NCI-H2107 (cell line): ENCODE data around the gene ARHGEF7.

Experiments used
- DNase-seq: peaks from one replicate; lab custom pipeline; 2025; lab: John Stamatoyannopoulos, UW

Gene ARHGEF7

DNA sequence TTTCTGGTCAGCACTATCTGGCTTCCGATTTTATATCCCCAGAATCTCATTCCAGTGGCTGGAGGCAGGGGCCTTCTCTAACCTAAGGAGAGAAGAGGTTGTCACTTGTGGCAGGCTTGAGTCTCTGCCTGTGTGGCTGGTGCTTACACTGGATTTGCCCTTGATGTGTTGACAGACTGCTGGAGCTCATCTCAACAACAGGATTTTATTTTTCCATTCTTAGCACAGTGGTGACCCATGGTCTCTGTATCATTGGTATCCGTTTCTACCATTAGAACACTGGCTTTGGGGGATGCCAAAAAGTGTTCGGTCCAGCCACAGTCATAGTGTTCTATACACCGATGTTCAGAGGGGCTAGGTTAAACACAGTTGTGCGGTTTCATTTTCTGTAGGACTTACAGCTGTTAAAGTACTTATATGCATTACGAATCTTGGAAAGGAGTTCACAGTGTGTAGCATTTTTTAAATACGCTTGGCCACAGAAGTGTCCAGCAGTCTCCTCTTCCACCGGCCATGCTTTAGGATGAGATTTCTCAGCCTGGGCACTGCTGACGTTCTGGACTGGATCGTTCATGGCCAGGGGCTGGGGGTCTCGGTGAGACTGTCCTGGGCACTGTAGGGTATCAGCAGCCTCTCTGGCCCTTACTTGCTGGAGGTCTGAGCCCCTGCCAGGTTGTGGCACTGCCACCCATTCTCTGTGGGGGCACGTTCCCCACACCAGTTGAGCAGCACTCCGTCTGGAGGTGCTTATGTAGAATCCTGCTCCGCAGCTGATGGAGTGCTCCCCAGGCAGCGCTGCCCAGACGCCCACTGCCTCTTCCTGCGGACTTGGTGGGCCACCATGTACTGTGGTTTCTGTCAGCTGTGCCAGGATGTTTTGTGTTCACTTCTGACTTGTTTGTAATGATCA is 163.9 kb downstream of the ARHGEF7 start:
- DNase-seq, result no peak

DNA sequence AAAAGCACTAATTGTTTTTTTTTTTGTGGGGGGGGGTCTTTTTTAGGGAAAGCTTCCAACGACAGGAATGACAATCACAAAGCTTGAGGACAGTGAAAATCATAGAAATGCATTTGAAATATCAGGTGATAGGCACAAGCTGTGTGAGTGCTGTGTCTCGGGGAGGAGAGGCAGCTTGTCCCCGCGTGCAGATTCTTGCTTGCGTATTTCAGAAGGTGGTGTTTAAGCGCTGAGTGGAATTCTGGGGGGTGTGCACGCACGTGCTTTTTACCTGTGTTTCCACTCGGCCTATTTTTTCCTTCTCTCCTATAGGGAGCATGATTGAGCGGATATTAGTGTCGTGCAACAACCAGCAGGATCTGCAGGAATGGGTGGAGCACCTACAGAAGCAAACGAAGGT is 165.1 kb downstream of the ARHGEF7 start:
- DNase-seq, result no peak

DNA sequence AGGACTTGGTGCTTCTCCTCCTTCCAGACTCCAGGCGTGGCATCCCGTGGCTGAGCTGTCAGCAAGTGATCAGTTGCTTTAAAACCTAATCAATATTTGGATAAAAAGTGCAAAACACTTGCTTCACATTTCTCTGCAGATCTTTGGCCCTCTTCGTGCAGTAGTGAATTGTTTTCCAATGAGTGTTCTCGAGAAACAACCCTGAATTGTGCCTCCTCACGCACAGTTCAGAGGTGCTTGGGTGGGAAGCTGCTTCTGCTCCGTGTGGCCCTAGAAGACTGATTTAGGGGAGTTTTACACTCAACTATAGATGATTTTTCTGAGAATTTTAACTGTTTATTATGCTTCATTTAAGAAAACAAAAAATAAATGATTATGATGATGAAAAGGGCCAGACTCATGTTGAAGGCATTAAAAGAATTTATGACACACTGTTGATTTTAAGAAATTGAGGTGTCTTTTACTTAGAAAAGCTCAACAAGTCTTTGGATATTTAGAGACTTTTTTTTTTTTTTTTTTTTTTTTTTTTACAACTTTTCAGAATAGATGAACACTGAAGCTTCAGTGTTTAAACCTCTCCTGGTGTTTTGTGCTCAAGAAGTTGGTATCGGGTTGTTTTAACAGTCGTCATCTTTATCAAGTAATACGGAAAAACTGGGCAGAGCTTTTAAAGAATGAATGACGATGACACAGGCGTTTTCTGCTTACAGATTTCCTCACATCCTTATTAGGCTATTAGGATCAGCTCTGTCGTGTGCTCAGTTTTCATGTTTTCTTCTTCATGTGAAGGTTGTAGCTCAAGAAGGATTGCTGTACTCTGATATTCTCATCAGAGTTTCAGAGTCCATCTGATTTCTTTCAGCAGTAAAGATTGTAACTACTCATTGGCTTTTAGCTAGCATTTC is 165.8 kb downstream of the ARHGEF7 start:
- DNase-seq, result no peak

DNA sequence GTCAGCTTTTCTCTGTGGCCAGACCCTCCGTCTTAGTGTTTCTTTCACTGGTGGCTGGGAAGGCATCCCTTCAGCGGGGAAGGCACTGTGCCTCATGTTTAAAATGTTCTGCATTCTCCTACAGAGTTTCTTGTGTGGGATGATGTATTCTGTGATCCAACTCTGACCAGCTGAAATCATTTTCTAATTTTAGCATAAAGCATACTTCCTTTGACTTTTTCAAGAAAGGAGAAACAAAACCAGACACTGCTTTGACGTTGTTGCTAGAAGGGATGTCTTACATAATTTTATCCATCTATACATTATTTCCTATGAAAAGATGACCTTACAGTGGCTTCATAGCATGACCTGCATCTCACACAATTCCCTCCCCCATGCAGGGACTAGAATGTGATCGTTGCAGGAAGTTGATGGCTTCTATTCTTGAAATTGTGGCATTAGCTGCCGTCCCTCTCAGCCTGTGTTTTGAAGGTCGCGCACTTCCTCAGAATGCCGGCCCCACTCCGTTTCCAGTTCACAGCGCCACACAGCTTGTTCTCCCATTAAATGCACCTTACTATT is 166.7 kb downstream of the ARHGEF7 start:
- DNase-seq, result no peak

DNA sequence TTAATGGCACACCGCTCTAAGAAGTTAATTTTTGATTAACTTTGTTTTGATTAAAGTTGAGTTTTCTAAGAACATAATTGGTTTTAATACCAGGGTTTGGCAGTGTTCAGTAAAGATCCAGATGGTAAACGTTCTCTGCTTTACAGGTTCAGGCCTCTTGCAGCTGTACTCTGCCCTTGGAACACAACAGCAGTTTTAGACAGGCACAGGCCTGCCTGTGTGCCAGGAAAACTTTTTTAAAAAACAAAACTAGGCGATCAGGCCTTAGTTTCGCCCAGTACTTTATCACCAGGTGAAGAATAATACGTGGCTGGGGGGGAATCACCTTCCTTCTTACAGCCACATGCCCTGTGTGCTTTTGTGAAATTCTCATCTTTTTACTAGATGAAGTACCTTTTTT is 167.3 kb downstream of the ARHGEF7 start:
- no peak for DNase-seq

DNA sequence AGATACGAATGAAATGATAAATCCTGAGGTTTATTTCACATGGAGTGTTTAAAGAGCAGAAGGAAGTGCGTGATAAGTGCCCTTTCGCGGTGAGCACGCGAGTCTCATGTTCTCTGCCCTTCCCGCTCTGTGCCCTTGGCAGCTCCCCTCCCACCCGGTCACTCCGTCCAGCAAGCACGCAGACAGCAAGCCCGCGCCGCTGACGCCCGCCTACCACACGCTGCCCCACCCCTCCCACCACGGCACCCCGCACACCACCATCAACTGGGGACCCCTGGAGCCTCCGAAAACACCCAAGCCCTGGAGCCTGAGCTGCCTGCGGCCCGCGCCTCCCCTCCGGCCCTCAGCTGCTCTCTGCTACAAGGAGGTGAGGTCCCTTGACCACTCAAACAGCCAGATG is 167.9 kb downstream of the ARHGEF7 start:
- DNase-seq, result no peak

DNA sequence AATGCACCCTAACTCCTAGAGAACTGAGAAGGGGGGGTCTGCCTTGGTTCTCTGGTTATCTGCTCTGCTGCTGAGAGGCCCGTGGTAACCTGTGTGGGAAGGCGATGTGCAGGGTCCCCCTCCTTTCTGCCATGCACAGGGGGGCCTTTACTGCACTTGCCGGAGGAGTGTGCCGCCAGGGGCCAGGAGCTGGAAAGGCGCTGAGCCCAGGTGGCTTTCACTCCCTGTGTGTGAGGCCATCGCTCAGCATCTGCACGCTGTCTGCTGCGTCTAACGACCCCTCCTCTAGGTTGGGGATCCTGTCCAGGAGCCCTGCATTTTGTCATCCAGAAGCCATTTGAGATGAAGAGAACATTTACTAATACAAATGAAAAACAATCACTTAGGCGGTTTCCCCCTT is 168.3 kb downstream of the ARHGEF7 start:
- DNase-seq, result no peak

DNA sequence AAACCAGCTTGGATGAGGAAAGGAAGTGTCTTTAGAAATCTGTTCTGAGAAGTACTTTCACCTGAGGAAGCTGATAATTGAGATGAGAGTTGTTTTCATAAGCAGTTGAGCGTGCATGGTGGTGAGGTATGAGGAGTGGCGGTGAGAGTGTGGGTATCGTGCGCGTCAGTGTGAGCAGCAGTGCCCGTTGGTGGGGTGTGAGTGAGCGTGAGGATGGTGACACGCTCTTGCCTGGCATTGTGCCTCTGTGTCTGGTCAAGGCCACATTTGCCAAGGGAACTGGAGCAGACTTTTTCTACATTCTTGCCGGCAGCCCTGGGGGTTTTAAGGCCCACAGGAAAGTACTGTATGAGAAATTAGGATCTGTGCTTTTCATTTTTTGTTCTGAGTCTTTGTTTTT is 168.9 kb downstream of the ARHGEF7 start:
- no peak for DNase-seq

DNA sequence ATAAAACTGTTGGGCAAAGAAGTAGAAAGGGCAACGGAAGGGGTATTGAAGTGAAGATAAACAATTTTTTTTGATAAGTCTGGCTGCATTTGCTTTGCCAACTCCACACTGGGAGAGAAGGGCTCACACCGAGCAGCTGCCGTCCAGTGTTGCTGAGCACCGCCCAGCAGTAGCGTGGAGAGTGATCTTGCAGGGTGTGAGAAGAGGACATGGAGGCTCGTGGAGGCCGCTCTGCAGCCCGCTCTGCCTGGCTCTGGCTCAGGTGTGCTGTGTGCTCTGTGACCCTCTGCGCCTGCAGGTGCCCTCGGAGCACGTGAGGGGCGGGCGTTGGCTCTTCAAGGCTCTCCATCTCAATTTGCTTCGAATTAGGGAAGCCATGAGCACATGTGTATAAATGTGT is 169.5 kb downstream of the ARHGEF7 start:
- no peak for DNase-seq

DNA sequence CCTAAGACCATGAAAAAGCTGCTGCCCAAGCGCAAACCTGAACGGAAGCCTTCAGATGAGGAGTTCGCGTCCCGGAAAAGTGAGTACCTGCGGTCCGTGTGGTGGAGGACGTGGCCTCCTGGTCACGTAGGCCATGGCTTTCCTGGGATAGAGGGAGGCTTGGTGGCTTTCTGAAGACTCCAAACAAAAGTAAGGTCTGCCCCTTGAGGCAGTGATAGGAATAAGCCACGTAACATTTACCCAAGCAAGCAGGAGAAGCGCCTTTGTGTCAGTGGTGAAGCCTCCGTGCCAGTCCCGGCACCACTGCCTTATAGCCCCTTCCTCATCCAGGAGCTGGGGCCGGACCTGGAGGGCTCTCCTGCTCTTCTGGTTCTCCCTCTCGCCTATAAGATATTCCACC is 171.1 kb downstream of the ARHGEF7 start:
- DNase-seq, result no peak

DNA sequence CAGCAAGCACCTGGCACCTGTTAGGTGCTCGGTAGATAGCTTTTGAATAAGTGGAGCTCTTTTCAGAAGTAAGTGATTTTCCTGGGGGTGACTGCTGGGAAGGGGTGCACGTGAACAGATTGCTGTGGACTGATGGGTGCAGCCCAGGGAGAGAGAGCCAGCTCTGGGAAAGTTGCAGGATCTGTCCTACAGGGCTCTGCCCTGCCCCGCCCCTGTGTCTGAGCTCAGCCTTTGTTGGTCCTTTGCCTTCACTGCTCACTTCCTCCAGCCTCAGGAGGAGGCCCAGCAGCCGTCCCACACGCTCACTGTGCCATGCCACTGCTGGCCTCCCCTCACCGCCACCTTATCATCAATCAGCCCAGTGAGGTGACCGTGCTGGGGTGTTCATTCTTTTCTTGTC is 171.6 kb downstream of the ARHGEF7 start:
- no peak for DNase-seq

DNA sequence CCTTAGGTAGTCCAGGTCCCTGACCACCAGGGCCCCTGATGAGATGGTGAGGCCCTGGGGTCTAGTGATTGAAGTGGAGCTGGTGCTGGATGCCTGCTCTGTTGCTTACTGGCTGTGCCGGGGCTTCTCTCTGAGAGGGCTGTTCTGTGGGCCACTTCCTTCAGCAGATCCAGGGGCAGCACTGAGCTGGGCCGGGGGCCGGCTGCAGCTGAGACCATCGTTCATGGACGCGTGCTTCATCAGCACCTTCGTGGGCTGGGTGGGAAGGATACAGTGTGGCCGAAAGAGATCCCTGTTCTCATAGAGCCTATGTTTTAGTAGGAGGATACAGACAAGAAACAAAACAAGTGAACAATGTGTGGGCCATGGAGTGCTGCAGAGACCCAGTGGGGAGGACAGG is 172.1 kb downstream of the ARHGEF7 start:
- no peak for DNase-seq

DNA sequence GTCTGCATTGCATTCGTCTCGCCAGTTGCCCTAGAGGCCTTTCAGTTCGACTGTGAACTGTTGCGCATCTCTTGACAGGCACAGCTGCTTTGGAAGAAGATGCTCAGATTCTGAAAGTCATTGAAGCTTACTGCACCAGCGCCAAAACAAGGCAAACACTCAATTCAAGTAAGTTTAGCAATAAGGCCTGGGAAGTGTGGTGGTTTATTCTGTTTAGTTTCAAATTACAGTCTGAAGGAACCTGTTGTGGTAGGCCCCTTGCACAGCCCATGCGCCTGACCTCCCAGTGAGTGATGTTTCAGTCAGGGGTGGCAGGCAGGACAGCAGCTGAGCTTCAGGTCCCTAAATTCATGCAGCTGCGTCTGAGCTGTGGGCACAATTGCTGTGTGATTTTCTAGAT is 173.2 kb downstream of the ARHGEF7 start:
- no peak for DNase-seq

DNA sequence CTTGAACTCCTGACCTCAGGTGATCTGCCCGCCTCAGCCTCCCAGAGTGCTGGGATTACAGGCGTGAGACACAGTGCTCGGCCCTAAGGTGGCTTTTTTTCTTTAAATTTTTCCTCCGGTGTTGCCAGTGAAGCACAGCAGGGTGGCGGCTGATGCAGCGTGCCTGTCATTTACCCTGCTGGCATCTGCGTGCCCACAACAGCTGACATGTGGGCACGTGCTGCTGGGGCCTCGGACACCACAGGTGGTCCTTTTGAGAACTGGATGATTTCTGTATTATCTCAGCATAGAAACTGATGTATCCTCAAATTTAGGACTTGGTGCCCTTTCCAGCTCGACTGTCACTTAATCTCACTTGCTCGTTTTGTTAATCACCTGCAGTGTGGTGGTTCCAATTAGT is 174.1 kb downstream of the ARHGEF7 start:
- no peak for DNase-seq

DNA sequence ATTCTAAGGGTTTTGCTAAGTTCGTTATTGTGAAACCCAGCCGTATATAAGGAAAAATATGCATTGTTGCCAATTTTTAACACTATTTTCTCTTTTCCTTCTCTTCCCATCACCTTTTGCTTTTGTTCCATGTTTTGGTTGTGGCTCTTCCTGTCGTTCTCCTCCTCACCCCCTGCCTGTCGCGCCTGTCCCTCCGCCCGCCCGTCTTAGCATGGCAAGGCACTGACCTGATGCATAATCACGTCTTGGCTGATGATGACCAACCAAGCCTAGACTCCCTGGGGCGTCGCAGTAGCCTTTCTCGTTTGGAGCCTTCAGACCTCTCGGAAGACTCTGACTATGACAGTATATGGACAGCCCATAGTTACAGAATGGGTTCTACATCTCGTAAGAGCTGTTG is 176.8 kb downstream of the ARHGEF7 start:
- no peak for DNase-seq

DNA sequence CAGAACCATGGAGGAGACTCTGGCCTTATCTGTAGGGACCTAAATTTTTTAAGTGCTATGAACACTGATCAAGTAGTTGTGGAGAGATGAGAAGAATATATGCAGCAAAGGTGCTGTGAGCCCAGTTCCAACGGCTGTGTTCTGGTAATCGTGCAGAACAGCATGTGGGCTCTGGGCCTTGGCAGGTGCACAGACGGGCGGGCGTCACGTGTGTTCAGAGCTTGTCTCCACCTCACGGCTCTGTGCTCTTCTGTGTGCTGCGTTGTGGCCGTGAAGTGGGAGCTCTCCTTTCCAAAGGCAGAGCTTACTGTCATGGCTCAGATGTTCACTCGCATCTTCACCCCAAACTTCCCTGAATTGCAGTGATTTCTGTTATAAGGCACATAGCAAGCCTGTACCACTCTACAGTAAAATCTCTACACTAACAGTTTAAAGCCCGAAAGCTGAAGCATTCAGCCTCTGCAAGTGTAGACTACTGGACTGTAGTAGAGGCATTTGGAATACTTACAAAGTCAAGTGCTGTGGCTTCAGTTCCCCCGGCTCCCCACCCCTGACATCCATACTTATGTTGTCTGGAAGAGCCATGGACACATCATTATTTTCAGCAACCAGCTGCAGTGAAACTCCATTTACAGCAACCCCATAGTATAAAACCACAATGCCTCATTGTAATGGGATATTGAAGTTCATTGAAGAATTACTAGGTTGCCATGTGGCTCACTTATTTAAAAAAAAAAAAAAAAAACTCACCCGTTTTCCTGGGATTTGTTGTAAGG is 177.8 kb downstream of the ARHGEF7 start:
- DNase-seq, result no peak

DNA sequence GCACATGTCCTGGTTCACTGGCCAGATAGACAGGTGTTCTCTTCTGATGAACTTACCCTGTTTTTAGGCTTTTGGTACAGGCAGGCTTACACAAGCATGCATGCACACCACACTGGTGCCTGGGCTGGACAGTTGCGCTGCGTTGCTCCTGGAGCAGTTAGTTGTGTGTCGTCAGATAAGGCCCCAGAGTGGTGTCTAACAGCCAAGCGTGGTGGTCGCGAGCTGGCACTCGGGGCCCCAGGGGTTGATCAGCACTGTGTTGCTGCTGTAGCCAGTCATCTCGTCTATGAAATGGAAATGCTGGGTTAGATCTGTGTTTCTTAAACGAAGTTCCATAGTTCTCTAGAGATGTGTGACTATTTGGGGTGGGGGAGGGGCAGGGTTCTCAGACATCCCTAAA is 180.8 kb downstream of the ARHGEF7 start:
- DNase-seq, result no peak

DNA sequence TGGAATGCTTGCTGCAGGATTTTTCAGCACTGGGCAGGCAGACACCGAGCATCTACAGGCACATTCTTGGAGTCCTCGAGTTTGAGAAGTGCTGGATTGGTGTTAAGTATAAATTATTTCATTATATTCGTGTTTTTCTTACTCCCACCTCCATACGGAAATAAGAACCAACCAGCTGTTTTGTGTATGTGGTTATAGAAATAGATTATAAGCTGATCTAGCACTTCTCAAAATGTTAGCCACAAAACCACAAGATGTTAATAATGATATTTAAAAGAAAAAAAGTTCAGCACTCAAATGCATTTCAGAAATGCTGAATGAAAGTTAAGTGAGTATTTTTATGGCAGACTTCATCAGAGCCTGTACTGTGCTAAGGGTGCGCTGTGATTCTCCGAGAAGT is 181.3 kb downstream of the ARHGEF7 start:
- no peak for DNase-seq

DNA sequence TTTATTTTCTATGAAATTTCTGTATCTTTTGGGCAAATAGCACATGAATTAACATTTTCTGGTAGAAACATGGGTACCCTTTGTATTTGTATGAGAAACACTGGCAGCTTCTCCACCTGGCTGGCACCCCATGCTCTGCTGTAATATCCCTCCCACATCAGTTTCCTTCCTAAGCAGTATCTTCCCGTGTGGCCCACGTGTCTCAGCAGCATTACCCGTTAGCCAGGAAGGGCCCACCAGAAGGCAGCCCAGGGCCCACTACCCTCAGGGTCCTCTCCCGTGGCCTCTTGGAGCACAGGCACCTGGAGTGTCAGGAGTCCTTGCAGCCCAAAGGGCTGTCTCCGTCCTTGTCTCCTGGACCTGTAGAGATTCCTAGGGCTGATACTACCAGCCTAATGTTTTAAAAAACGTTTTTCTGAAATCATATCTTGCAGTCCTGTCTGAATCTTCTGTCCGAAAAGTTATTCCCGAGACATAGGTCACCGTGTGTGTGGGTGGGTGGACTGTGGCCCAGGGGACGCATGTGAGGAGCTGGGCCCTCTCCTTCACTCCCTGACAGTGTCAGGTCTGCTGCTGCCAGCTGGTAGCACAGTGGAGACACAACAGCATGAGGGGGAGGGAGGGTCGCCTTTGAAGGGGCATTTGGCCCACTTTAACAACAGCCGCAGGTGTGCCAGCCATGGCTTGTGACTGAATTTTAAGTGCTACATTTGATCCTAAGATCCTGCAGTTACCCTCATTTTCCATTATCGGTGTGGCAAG is 183.3 kb downstream of the ARHGEF7 start:
- DNase-seq, result no peak

DNA sequence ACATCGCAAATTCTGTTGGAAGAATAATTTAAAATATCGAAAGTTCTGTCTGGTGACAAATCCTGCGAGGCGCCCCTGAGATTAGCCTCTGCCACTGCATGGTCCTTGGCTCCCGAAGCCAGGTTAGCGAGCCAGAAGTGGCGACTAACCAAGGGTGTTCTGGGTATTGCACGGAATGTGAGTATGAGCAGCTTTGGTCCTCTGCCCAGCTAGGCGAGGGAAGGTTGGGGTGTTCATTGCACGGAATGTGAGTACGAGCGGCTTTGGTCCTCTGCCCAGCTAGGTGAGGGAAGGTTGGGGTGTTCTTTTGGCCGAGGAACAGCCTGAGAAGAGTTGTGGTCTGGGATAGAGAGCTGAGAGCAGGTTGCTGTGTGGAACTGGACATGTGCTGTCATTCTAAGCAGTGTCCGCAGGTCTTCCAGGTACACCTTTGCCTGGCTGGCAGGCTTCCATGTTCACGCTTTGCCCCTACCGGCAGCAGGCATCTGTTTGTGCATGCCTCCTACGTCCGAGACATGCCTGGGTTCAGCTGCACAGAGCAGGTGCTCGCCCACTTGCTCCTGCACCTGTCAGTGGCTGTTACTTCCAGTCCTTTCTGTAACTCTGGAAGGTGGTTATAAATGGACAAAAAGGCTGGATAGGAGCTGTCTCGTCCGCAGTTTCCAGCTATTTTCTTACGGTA is 187.1 kb downstream of the ARHGEF7 start:
- no peak for DNase-seq

DNA sequence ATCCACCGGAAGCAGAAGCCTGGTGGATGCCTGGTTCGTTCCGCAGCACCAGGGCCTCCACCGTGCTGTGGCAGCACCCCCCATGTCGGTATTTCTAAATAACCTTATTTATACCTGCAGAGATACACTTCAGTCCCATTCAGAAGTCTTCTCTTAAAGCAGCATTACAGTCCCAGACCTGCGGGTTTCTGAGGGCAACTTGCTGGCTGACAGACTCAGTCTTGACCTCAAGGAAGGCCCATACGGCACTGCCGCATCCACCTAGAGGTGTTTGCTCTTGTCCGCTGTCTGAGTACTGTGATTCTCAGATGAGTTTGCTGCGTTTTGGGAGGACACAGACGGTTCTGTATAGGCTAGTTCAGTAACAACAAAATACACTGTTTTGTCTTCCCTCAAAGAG is 188.4 kb downstream of the ARHGEF7 start:
- no peak for DNase-seq
